Neural progenitor cell (in vitro differentiated cells): ENCODE results near the gene NOB1.

Source experiments
- EZH2 ChIP-seq: fragments of 200-600 bp; sonication (generic); IDR thresholded peaks from 2 replicates; pipeline ENCODE4 v1.6.1; 2017; ENCODE audit warnings: antibody characterized with exemption, mild to moderate bottlenecking, moderate library complexity
- TF ChIP-seq, protein P1 (sequence below): fragments of 200-600 bp; sonication (generic); IDR thresholded peaks from 2 replicates; pipeline ENCODE4 v1.5.1; 2017; ENCODE audit warnings: antibody characterized with exemption, mild to moderate bottlenecking

DNA sequence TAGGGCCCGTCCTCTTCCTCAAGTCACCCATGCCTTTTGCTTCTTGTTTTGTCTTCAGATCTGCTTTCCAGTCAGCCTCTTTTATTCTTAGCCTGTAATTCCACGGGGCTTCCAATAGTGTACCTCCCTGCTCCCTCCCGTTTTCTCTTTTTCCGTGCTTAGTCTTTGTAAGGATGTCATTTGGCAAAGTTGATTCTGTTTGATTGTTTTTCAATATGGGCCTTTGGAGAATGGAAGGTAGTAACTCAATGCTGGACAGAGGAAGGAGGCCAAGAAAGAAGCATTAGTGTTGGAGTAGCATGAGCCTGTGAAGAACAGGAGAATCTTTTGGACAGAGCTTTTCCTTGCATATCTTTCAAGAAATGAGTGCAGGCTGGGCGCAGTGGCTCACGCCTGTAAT, 13.9 kb upstream of the NOB1 start:
- no peak for TF ChIP-seq EZH2
- TF ChIP-seq, protein P1, sequence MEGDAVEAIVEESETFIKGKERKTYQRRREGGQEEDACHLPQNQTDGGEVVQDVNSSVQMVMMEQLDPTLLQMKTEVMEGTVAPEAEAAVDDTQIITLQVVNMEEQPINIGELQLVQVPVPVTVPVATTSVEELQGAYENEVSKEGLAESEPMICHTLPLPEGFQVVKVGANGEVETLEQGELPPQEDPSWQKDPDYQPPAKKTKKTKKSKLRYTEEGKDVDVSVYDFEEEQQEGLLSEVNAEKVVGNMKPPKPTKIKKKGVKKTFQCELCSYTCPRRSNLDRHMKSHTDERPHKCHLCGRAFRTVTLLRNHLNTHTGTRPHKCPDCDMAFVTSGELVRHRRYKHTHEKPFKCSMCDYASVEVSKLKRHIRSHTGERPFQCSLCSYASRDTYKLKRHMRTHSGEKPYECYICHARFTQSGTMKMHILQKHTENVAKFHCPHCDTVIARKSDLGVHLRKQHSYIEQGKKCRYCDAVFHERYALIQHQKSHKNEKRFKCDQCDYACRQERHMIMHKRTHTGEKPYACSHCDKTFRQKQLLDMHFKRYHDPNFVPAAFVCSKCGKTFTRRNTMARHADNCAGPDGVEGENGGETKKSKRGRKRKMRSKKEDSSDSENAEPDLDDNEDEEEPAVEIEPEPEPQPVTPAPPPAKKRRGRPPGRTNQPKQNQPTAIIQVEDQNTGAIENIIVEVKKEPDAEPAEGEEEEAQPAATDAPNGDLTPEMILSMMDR = no peak
